Muscle of arm (tissue), 12 donors: Measurements from ENCODE around the gene MYH16. TPM values are rescaled to one million over a fixed set of nuclear protein-coding genes. Genes with fewer than 3 reads are reported as not detected.
"Not testable (repeated sequence)": the region's sequence is repeated elsewhere in the genome, so short reads cannot be mapped to it uniquely, and the experiment has no call there.

ENCODE experiments used
- DNase-seq: peaks from one replicate; pipeline ENCODE4 v3.0.0-alpha.2; 2013
- polyA plus RNA-seq, 12 donors: library from polyadenylated mRNA; unstranded; fragments of 120-200 nt; gene quantifications; one replicate each; pipeline ENCODE4 v1.2.1, GENCODE V29; 2013; ENCODE audit not compliant: insufficient read length in 12 of 12

MYH16 gene
- polyA plus RNA-seq, 12 donors, result 0.12 to 0.49 (median 0.23) TPM; not detected in 3

- no peak for DNase-seq
These were observed 15.0 kb upstream of the MYH16 start for GRCh38 chr7:99257675-99258074.

GRCh38 chr7:99258501-99258900 is 14.1 kb upstream of the MYH16 start:
- no peak for DNase-seq

- DNase-seq, result no peak
These were observed 12.2 kb upstream of the MYH16 start for GRCh38 chr7:99260395-99260794.

GRCh38 chr7:99261646-99262045 is 11.0 kb upstream of the MYH16 start:
- no peak for DNase-seq

GRCh38 chr7:99265848-99266480 is 6.7 kb upstream of the MYH16 start:
- DNase-seq, result no peak

DNA sequence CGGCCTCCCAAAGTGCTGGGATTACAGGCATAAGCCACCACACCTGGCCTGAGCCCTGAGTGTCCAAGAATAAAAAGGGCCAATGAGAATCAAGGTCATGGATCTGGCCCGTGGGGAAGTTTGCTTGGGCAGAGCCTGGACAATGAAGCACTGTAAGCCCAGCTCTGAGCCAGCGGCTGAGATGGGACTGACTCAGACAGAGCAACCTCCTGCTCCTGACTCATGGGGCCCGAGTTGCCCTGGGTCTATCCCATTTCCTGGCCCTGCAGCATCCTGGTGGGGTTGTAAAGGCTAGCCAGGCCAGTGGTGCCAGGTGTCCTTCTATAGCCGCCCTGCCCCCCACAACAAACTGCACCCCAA is 5.2 kb upstream of the MYH16 start:
- no peak for DNase-seq

GRCh38 chr7:99267841-99268576 is 4.6 kb upstream of the MYH16 start:
- no peak for DNase-seq

GRCh38 chr7:99268577-99268908 is 4.1 kb upstream of the MYH16 start:
- DNase-seq, result no peak

GRCh38 chr7:99270702-99271101 is 1.9 kb upstream of the MYH16 start:
- DNase-seq, result no peak

DNA sequence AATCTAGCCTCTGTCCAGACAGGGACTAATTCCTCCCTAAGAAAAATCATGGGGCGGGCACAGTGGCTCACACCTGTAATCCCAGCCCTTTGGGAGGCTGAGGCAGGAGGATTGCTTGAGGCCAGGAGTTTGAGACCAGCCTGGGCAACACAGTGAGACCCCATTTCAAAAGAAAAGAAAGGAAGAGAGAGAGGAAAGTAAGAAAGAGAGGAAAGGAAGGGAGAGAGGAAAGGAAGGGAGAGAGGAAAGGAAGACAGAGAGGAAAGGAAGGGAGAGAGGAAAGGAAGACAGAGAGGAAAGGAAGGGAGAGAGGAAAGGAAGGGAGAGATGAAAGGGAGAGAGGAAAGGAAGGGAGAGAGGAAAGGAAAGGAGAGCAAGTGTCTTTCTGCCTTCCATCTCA is 922 bp downstream of the MYH16 start:
- not testable (repeated sequence) for DNase-seq

DNA sequence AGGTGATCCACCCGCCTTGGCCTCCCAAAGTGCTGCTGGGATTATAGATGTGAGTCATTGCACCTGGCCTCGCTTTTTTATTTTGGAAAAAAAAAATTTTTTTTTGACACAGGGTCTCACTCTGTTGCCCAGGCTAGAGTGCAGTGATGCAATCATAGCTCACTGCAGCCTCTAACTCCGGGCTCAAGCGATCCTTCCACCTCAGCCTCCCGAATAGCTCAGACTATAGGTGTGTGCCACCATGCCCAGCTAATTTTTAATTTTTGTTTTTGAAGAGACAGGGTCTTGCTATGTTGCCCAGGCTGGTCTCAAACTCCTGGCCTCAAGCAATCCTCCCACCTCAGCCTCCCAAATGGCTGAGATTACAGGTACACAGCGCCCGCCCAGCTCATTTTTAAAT is 2.3 kb downstream of the MYH16 start:
- DNase-seq, result not testable (repeated sequence)

DNA sequence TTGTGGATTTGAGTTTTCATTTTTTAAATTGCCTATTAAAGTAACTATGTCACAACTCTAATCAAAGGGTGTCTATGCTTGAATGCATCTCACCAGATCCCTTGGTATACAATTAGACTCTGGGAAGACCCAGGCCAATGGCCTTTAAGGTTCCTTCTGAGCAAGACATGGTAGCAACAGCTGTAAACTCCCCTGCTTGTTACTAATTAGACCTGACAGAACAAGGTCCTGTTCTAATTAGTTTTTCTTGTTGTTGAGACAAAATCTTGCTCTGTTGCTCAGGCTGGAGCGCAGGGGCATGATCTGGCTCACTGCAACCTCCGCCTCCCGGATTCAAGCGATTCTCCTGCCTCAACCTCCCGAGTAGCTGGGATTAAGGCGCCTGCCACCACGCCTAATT is 2.9 kb downstream of the MYH16 start:
- DNase-seq, result no peak

GRCh38 chr7:99278180-99278579 is 5.5 kb downstream of the MYH16 start:
- DNase-seq, result no peak

GRCh38 chr7:99284165-99284564 is 11.5 kb downstream of the MYH16 start:
- DNase-seq, result not testable (repeated sequence)

GRCh38 chr7:99287779-99288534 is 15.3 kb downstream of the MYH16 start:
- DNase-seq, result no peak

- no peak for DNase-seq
These were observed 16.5 kb downstream of the MYH16 start for GRCh38 chr7:99289185-99289584.

DNA sequence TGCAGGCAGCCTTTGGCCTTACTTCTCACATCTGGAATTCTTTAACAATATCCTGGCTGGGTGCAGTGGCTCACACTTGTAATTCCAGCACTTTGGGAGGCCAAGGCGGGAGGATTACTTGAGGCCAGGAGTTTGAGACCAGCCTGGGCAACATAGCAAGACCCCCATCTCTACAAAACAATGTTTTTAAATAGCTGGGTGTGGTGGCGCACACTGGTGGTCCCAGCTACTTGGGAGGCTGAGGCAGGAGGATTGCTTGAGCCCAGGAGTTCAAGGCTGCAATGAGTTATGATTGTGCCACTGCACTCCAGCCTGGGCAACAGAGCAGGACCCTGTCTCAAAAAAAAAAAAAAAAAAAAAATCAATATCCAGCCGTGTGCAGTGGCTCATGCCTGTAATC is 17.5 kb downstream of the MYH16 start:
- DNase-seq, result not testable (repeated sequence)

DNA sequence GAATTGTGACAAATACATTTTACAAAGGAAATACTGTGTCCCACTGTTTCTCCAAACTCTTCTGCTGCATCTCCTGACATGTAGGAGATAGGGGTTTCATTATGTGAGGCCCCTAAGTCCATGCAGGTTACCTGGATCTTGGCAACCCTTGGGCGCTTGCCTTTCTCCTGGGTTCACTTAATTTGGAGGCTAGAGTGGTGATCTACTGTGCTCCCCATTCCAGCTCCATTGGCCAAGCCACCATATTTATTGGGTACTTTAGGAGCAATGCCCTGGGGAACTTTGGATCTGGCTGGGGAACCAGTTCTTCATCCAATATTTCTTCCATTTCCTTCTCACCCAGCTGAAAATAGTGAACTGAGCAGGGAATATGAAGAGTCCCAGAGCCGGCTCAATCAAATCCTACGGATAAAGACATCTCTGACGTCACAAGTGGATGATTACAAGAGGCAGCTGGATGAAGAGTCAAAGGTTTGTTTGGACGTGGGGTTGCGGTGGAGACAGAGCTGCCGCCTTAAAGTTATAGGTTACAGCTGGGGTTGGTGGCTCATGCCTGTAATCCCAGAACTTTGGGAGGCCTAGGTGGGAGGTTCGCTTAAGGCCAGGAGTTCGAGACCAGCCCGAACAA is 18.5 kb downstream of the MYH16 start:
- no peak for DNase-seq

GRCh38 chr7:99292127-99292526 is 19.5 kb downstream of the MYH16 start:
- no peak for DNase-seq

- DNase-seq, result no peak
These were observed 20.5 kb downstream of the MYH16 start for GRCh38 chr7:99293167-99293566.

DNA sequence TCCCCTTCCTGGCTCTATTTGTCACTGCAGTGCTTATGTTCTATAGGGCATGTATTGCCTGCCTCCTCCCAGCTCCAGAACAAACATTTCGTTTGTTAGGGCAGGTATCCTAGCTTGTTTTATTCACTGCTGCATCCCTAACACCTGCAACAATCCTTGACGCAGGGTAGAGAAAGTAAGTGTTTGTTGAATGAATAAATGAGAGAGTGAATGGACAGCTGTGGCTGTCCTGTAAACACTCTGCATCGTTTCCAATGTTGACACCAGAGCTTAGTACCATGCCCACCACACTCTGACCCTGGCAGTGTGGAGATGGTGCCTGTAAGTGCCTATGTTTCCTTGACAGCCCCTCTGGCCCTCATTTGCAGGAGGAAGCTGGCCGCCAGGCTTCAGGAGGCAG is 21.0 kb downstream of the MYH16 start:
- no peak for DNase-seq

DNA sequence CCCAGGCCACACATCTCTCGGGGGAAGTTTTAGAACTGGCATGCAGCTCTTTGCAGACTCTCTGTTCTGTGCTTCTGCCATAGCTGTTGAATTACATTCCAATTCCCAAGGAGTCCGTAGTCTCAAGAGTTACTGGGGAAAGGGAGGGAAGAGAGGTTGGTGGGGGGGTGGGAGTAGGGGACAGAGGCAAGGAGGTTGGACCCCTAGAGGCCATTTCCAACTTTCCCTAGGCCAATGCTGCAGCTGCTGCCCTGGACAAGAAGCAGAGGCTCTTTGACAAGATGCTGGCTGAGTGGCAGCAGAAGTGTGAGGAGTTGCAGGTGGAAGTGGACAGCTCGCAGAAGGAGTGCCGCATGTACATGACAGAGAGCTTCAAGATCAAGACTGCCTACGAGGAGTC is 23.8 kb downstream of the MYH16 start:
- no peak for DNase-seq

GRCh38 chr7:99301496-99301895 is 28.9 kb downstream of the MYH16 start:
- DNase-seq, result no peak
